Measurements from ENCODE around the gene PPP2R5A.
A peak's percentile ranks its signal among the peaks of the same experiment; 100 is the strongest.

PPP2R5A gene

DNA sequence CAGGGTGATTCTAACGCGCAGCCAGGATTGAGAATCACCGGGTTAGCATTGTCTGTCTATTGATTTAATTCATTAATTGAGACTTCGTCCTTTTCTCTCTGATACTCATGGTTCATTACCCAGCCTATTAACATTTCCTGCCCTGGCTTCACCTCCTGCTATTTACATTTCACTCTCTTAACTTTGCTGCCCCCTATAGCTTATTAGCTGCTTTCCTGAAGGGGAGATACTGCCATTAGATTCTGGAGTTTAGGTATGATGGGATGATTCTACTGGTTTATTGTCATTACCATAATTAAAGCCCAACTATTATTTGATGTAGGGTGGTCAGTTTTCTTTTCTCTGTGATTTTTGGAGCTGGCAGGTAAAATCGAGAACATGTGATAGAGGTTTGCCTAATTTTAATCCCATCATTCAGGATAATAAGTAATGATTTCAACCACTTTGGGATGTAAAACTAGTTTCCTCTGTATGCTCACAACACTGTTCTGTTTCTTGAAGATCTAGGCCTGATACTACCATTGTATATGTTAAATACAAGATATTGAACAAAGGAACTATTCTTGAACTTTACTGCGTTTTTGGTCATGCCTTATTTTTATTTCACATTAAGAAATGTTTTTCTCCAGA, 6.4 kb downstream of the PPP2R5A start:
- H3K9me3 ChIP-seq: no peaks in the 10 kb centered on the region
- TF ChIP-seq, protein P1, sequence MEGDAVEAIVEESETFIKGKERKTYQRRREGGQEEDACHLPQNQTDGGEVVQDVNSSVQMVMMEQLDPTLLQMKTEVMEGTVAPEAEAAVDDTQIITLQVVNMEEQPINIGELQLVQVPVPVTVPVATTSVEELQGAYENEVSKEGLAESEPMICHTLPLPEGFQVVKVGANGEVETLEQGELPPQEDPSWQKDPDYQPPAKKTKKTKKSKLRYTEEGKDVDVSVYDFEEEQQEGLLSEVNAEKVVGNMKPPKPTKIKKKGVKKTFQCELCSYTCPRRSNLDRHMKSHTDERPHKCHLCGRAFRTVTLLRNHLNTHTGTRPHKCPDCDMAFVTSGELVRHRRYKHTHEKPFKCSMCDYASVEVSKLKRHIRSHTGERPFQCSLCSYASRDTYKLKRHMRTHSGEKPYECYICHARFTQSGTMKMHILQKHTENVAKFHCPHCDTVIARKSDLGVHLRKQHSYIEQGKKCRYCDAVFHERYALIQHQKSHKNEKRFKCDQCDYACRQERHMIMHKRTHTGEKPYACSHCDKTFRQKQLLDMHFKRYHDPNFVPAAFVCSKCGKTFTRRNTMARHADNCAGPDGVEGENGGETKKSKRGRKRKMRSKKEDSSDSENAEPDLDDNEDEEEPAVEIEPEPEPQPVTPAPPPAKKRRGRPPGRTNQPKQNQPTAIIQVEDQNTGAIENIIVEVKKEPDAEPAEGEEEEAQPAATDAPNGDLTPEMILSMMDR (IDR thresholded peaks at IDR 0.05): peak; percentile 41
- peak overlapping the region; percentile 34 to 85 for H3K4me3 ChIP-seq (ENCODE audit: low read depth in 1 of 2, low read length in 1 of 2)
- H3K4me1 ChIP-seq (ENCODE audit: control insufficient read depth in 1 of 2, insufficient read depth in 1 of 2, low read depth in 1 of 2, low read length in 1 of 2): peaks cover 91 to 98% of the 10 kb centered on the region in 2 experiments
- no peaks in the 10 kb centered on the region for H3K27me3 ChIP-seq
- no peaks in the 10 kb centered on the region for H3K36me3 ChIP-seq
- H3K27ac ChIP-seq: peak overlapping the region; percentile 95

DNA sequence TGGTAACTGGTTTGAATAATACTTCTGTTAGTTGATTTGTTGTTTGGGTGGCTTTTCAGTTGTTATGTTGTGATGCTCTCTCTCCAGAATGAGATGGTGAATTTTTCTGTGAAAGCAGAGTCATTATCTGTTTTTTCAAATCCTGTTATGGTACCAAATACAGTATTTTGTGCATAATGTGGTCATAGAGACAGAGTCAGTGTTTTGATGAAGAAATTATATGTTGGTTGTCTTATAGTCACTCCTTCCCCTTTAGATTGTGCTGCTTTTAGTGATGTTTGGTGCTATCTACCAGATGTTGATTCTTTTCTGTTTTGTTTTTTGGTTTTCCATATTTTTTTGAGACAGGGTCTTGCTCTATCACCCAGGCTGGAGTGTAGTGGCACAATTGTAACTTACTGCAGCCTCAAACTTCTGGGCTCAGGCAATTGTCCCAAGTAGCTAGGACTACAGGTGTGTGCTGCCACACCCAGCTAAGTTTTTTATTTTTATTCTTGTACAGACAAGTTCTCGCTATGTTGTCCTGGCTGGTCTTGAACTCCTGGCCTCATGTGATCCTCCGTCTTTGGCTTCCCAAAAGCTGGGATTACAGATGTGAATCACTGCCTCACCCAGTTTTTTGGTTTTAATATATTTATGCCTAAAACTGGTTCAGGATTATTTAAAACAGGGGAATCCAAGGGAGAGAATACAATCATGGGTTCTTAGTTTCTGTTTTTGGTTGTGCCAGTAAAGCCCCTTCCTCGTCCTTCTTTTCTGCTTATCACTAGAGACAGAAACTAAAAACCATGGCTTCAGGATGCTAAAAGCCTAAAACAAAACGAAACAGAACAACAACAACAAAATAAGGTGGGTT, 7.3 kb downstream of the PPP2R5A start:
- peak overlapping the region; percentile 95 for H3K27ac ChIP-seq

DNA sequence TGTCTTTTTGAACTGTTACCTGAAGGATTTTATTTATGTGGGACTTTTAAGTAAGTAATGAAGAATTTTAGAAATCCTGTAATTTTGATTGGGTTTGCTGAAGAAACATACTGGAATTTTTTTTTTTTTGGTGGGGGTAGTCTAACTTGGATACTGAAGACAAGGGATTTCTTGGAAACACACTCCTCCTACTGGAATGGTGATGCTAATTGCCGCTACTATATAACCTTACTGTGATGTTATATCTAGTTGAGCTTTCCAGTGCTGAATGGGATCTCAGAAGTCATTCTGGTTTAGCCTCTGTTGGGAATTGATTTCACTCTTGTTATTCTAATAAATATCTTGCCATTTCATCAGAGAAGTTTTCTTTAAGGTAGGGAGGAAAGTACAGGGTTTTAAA, 8.4 kb downstream of the PPP2R5A start:
- TF ChIP-seq, protein P1 (IDR thresholded peaks at IDR 0.05): no peak
- no peaks in the 10 kb centered on the region for H3K9me3 ChIP-seq
- H3K4me1 ChIP-seq (ENCODE audit: control insufficient read depth in 1 of 2, insufficient read depth in 1 of 2, low read depth in 1 of 2, low read length in 1 of 2): peaks cover 79 to 87% of the 10 kb centered on the region in 2 experiments

More for the DNA sequence above, 7.3 kb downstream of the PPP2R5A start:
- Histone ChIP-seq H3K4me1 (ENCODE audit: control insufficient read depth in 1 of 2, insufficient read depth in 1 of 2, low read depth in 1 of 2, low read length in 1 of 2) (peaks cover 90 to 97% of the 10 kb centered on the region in 2 experiments), H3K4me3 (ENCODE audit: low read depth in 1 of 2, low read length in 1 of 2) (peak overlapping the region; percentile 4 to 85), H3K9me3 (no peaks in the 10 kb centered on the region), H3K27me3 (no peaks in the 10 kb centered on the region), H3K36me3 (no peaks in the 10 kb centered on the region)
- TF ChIP-seq, protein P1 (IDR thresholded peaks at IDR 0.05): no peak

DNA sequence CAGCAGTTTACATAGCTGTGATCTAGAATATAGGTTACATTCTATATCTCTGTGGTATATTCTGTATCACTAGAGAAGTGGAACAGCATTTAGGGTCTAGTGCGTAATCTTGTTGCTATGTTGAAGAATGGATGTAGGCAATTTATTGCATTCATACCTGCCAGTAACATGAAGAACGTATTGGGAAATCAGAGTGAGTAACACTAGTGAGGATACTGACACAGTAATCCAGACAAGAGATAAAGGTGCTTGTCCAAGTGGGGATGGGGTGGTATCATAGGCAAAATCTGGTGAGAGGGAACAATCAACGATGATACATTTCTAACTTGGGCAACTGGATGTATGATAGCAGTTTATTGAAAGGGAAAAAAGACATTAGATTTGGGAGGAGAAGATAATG, 9.8 kb downstream of the PPP2R5A start:
- H3K4me1 ChIP-seq (ENCODE audit: control insufficient read depth in 1 of 2, insufficient read depth in 1 of 2, low read depth in 1 of 2, low read length in 1 of 2): peaks cover 65 to 76% of the 10 kb centered on the region in 2 experiments
- no peak overlapping the region for H3K4me3 ChIP-seq (ENCODE audit: low read depth in 1 of 2, low read length in 1 of 2)
- H3K36me3 ChIP-seq: no peaks in the 10 kb centered on the region
- peak overlapping the region; percentile 57 for H3K27ac ChIP-seq
- TF ChIP-seq, protein P1 (IDR thresholded peaks at IDR 0.05): no peak
- no peaks in the 10 kb centered on the region for H3K27me3 ChIP-seq
- H3K9me3 ChIP-seq: no peaks in the 10 kb centered on the region

More for the DNA sequence above, 8.4 kb downstream of the PPP2R5A start:
- Histone ChIP-seq H3K36me3 (no peaks in the 10 kb centered on the region), H3K27ac (peak overlapping the region; percentile 95), H3K27me3 (no peaks in the 10 kb centered on the region), H3K4me3 (ENCODE audit: low read depth in 1 of 2, low read length in 1 of 2) (no peak overlapping the region)

DNA sequence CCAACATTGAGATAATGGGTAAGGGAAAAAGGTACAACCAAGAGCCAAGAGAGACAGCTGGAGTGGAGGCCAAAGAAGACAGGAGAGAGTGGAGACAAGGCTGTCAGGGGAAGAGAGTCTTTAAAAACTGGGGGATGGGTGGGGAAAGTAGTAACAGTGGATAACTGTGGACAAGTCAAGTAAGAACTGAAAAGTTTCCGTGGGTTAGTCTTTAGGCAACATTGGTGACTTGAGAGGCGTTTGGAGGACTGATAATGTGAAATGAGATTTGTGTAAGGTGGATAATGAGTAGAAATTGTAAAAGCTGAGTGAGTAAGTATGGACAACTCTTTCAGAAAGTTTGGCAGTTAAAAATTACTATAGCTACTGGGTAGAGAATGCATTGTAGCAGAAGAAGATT, 10.4 kb downstream of the PPP2R5A start:
- Histone ChIP-seq H3K4me3 (ENCODE audit: low read depth in 1 of 2, low read length in 1 of 2) (no peak overlapping the region), H3K4me1 (ENCODE audit: control insufficient read depth in 1 of 2, insufficient read depth in 1 of 2, low read depth in 1 of 2, low read length in 1 of 2) (peaks cover 59 to 70% of the 10 kb centered on the region in 2 experiments), H3K9me3 (no peaks in the 10 kb centered on the region), H3K36me3 (no peaks in the 10 kb centered on the region), H3K27me3 (no peaks in the 10 kb centered on the region), H3K27ac (peak overlapping the region; percentile 57)
- TF ChIP-seq, protein P1 (IDR thresholded peaks at IDR 0.05): no peak

Measured in neutrophil (primary cell).